Activated effector memory CD4-positive, alpha-beta T cell treated with anti-CD3 and anti-CD28 coated beads, Interleukin-2, amount 50 U/mL, for 16 hours (primary cell): ENCODE measurements around the gene ZNF132.
"Not testable (repeated sequence)": the region's sequence is repeated elsewhere in the genome, so short reads cannot be mapped to it uniquely, and the experiment has no call there.

Source experiments
- DNase-seq: peaks from one replicate; pipeline ENCODE4 v3.0.0-alpha.2; 2020

ZNF132 gene

GRCh38 chr19:58466760-58467589 is 27.0 kb upstream of the ZNF132 start, which contains the start of gene ZNF324:
ZNF324 (plus strand) TSS chr19:58467080; CDS start chr19:58469186, 2,106 bp downstream.
- peak; percentile 99 for DNase-seq

DNA sequence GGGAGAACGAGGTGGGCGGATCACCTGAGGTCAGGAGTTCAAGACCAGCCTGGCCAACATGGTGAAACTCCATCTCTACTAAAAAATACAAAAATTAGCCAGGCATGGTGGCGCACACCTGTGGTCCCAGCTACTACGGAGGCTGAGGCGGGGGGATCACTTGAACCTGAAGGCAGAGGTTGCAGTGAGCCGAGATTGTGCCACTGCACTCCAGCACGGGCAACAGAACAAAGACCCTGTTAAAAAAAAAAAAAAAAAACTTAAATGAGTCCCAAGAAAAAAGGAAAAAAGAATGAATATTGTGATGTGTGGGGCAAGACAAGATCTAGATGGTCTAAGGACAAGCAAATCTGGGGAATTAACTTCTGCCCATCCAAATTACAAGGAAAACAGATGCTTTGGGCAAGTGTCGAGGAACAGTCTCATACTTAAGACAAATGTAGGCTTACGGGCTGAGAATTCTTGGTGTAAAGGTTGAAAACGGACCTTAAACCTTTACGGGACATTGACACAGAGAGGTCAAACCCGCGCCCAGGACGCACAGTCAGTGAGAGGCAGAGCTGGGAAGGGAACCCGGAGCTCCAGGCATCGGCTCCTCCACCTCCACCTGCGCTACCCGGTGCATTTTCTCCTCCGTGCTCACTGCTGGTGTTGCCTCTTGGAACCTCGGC is 26.3 kb upstream of the ZNF132 start:
- DNase-seq = no peak

DNA sequence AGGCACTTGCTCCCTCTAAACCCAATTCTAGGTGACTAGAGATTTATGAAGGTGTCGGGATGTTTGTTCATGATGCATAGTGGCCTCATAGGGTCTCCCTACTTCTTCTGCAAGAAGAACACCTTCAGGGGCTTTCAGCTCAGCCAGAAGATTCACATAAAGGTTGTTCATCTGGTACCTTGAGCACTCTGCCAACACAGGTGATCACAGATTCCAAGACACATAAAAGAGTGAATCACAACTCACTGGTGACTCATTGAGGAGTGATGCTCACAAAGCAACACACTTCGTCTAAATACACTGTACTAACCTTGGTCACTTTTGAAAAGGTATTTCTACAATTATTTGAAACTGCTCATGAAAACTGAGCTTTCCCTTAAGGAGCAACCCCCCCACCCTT is 20.1 kb upstream of the ZNF132 start:
- DNase-seq = no peak

GRCh38 chr19:58456111-58456510 is 16.2 kb upstream of the ZNF132 start:
- DNase-seq = no peak

DNA sequence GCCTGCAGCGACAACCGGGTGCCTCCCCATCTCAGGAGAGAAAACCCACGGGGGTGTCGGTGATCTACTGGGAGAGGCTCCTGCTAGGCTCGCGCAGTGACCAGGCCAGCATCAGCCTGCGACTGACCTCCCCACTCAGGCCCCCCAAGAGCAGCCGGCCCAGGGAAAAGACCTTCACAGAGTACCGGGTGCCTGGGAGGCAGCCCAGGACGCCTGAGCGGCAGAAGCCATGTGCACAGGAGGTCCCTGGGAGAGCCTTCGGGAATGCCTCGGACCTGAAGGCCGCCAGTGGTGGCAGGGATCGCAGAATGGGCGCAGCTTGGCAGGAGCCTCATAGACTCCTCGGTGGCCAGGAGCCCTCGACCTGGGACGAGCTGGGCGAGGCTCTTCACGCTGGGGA is 15.4 kb upstream of the ZNF132 start:
- no peak for DNase-seq

GRCh38 chr19:58453743-58454142 is 13.8 kb upstream of the ZNF132 start:
- no peak for DNase-seq

GRCh38 chr19:58451358-58452101 is 11.6 kb upstream of the ZNF132 start, which contains the start of gene ZNF324B:
ZNF324B (plus strand) TSS chr19:58451622; CDS start chr19:58453702, 2,080 bp downstream.
- DNase-seq = peak; percentile 99

DNA sequence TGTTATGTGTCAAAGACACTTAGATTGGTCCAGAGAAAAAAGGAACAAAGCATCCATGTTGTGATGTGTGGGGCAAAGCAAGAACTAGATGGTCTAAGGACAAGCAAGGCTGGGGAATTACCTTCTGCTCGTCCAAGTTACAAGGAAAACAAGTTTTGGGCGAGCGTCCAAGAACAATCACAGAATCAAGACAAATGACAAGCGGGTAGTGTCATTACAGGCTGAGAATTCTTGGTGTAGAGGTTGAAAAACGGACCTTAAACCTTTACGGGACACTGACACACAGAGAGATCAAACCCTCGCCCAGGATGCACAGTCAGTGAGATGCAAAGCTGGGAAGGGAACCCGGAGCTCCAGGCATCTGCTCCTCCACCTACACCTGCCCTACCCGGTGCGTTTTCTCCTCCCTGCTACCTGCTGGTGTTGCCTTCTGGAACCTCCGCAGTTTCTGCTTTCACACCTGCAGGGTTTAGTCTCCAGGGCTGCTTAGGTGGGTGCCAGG is 11.0 kb upstream of the ZNF132 start:
- no peak for DNase-seq

- not testable (repeated sequence) for DNase-seq
Measured at GRCh38 chr19:58449980-58450379, 10.0 kb upstream of the ZNF132 start.

DNA sequence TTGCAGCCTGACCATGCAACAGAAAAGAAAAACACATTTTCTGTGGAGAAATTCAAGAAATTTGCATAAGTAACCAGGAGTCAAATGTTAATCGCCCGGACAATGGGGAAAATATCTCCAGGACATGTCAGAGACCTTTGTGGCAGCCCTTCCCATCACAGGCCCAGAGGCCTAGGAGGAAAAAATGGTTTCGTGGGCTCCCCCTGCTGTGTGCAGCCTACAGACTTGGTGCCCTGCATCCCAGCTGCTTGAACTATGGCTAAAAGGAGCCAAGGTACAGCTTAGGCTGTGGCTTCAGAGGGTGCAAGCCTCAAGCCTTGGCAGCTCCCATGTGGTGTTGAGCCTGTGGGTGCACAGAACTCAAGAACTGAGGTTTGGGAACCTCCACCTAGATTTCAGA is 8.9 kb upstream of the ZNF132 start:
- not testable (repeated sequence) for DNase-seq

- not testable (repeated sequence) for DNase-seq
Measured at GRCh38 chr19:58442986-58443385, 3.0 kb upstream of the ZNF132 start.

GRCh38 chr19:58440556-58440955 is 603 bp upstream of the ZNF132 start:
- DNase-seq = no peak

GRCh38 chr19:58434217-58434616 is 5.7 kb downstream of the ZNF132 start:
- DNase-seq = no peak

DNA sequence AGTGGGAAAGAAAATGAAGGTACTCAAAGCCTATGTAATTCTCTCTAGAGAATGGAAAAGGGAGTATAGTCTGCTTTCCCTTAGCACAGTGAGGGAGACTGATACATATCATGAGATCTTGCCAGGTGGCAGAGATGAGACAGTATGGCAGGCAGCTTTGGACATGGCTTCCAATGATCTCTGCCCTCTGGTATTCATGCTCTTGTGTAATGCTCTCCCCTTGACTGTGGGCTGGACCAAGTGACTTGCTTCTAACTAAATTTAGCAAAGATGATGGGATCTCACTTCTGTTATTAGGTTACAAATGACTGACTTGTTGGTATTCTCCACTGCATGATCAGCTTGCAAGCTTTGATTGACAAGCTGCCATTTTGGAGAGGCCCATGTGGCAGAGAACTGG is 10.2 kb downstream of the ZNF132 start:
- DNase-seq = no peak

- DNase-seq = no peak
Measured at GRCh38 chr19:58428617-58429016, 11.3 kb downstream of the ZNF132 start.

- no peak for DNase-seq
Measured at GRCh38 chr19:58417071-58417470, 22.9 kb downstream of the ZNF132 start.

- no peak for DNase-seq
Measured at GRCh38 chr19:58416604-58417003, 23.3 kb downstream of the ZNF132 start.

DNA sequence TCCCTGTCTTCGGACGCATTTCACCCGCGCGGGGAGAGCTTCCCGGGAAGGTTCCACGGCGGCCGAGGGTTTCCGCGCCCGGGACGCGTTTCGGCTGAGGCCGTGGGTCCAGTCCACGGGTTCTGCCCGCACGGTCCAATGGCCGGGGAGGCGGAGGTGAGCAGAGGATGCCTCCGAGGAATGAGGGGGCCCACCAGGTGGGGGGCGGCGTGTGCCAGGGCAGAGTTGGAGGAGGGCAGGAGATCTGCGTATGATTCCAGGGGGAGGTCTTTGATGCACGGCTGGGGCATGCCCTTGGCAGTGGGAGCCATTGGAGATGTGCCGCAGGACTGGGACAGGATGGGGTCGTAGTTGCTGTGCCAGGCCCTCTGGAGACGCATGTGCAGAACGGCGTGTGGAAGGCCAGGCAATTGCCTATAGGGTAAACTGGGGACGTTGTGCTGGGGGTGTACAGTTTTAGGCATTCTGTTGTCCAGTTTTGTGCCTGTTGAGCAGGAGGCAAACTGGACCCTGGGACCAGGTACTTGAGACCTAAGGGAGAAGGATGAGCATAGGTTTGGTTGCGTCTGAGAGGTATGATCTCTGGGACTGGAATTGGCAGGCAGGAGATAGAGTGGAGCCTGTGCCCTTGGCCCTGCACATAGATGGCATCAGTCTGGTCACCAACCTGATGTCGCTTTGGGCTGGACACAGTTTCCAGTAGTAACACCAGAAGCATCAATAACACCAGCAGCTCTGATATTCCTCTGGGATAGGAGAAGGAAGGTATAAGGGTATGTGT is 30.8 kb downstream of the ZNF132 start:
- peak; percentile 65 for DNase-seq

- peak; percentile 98 for DNase-seq
Measured at GRCh38 chr19:58408152-58409009, 31.6 kb downstream of the ZNF132 start, which contains the start of gene ZNF584. ZNF584 (plus strand) TSS chr19:58408649; CDS start chr19:58409148, 499 bp downstream.

- DNase-seq = no peak
Measured at GRCh38 chr19:58407658-58408151, 32.2 kb downstream of the ZNF132 start.
